PC-9 (cell line): ENCODE results near the gene COL4A2. TPM values are rescaled to one million over a fixed set of nuclear protein-coding genes. Genes with fewer than 3 reads are reported as not detected.

Experiments used
- BruUV-seq: library from RNA; stranded (reverse); fragments of 400-500 nt; replicated peaks from 2 replicates; lab custom pipeline; 2021; lab: Mats Ljungman, UMichigan
- CTCF ChIA-PET: fragments of 300-600 bp; sonication (Branson Sonifier 250); formaldehyde crosslinking; loops from one replicate; lab custom pipeline; 2022; ENCODE audit warnings: antibody characterized with exemption; lab: Charles Lee
- POLR2A ChIA-PET: fragments of 300-600 bp; sonication (Branson Sonifier 250); formaldehyde crosslinking; loops from one replicate; lab custom pipeline; 2022; ENCODE audit warnings: antibody characterized with exemption; ENCODE audit not compliant: unreplicated experiment; lab: Charles Lee
- DNase-seq, 2 experiments: peaks; one replicate each; pipeline versions ENCODE4 v3.0.0 to v3.0.0-alpha.2; 2015 to 2022; ENCODE audit warnings: mixed read lengths in 1 of 2
- H2AFZ ChIP-seq: fragments of 200-600 bp; sonication (generic); 2 replicates; pipeline ENCODE4 v1.8.1; 2017; ENCODE audit warnings: antibody characterized with exemption
- H3F3A ChIP-seq: fragments of 200-600 bp; sonication (generic); 2 replicates; pipeline ENCODE4 v1.8.1; 2017; ENCODE audit warnings: antibody characterized with exemption, mild to moderate bottlenecking, low read depth; ENCODE audit not compliant: insufficient read depth
- H3K27ac ChIP-seq: fragments of 200-600 bp; sonication (generic); 2 replicates; pipeline ENCODE4 v1.6.1; 2016; ENCODE audit warnings: mixed run types
- H3K27me3 ChIP-seq: fragments of 200-600 bp; sonication (generic); 2 replicates; pipeline ENCODE4 v1.6.1; 2016; ENCODE audit warnings: low read depth, mixed run types; ENCODE audit not compliant: insufficient read depth
- H3K36me3 ChIP-seq: fragments of 200-600 bp; sonication (generic); 2 replicates; pipeline ENCODE4 v1.6.1; 2016; ENCODE audit warnings: low read depth, mixed run types
- H3K4me1 ChIP-seq: fragments of 200-600 bp; sonication (generic); replicated peaks from 2 replicates; pipeline ENCODE4 v1.6.1; 2016; ENCODE audit warnings: mixed run types; ENCODE audit not compliant: insufficient read depth
- H3K4me2 ChIP-seq: fragments of 200-600 bp; sonication (generic); 2 replicates; pipeline ENCODE4 v1.6.1; 2017; ENCODE audit warnings: mixed run types
- H3K4me3 ChIP-seq: fragments of 200-600 bp; sonication (generic); 2 replicates; pipeline ENCODE4 v1.6.1; 2016; ENCODE audit warnings: mixed run types
- H3K79me2 ChIP-seq: fragments of 200-600 bp; sonication (generic); 2 replicates; pipeline ENCODE4 v1.6.1; 2017; ENCODE audit warnings: low read depth, mixed run types
- H3K9me2 ChIP-seq: fragments of 200-600 bp; sonication (generic); 2 replicates; pipeline ENCODE4 v1.8.1; 2017; ENCODE audit warnings: mild to moderate bottlenecking; ENCODE audit not compliant: insufficient read depth
- H3K9me3 ChIP-seq: fragments of 200-600 bp; sonication (generic); 2 replicates; pipeline ENCODE4 v1.8.1; 2016; ENCODE audit warnings: low read depth; ENCODE audit not compliant: insufficient read depth
- H4K20me1 ChIP-seq: fragments of 200-600 bp; sonication (generic); 2 replicates; pipeline ENCODE4 v1.8.1; 2017; ENCODE audit not compliant: insufficient read depth
- EZH2 ChIP-seq: fragments of 200-600 bp; sonication (generic); IDR thresholded peaks from 2 replicates; pipeline ENCODE4 v1.8.0; 2017; ENCODE audit warnings: antibody characterized with exemption, low read depth
- intact Hi-C: fragments of 100-400 bp; cut with micrococcal nuclease; formaldehyde crosslinking; loops from one replicate; pipeline ENCODE4 v1.10.0; 2022; ENCODE audit not compliant: unreplicated experiment
- total RNA-seq: library from RNA; stranded (reverse); gene quantifications from 2 replicates; pipeline ENCODE4 v1.2.3, GENCODE V29; 2021
- TF ChIP-seq, protein P1 (sequence below): fragments of 200-600 bp; sonication (generic); conservative IDR thresholded peaks from 2 replicates; pipeline ENCODE4 v1.6.1; 2017; ENCODE audit warnings: mixed run types, antibody characterized with exemption, mild to moderate bottlenecking, moderate library complexity

Gene COL4A2
- total RNA-seq, 1 experiment from 2014 or later: 1.2 TPM

DNA sequence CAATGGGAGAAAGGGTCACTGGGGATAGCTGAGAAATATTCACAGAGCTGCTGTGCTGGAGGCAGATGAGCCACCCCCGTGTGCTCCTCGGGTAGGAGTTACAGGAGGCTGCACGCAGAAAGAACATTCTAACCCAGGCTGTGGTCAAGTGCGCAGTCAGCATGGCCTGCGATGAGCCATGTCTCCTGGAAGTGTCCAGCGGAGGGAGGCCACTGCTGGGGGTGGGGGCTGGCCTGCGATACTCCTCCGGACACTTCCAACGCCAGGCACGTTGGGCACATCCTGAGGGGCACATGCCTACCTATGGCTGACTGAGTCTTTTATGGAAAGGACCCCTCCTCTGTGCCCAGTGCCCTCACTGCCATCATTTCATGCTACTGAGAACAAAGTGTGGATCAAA lies 198.5 kb downstream of the COL4A2 start:
- H3K9me3 ChIP-seq: no peaks in the 10 kb centered on the region
- TF ChIP-seq, protein P1, sequence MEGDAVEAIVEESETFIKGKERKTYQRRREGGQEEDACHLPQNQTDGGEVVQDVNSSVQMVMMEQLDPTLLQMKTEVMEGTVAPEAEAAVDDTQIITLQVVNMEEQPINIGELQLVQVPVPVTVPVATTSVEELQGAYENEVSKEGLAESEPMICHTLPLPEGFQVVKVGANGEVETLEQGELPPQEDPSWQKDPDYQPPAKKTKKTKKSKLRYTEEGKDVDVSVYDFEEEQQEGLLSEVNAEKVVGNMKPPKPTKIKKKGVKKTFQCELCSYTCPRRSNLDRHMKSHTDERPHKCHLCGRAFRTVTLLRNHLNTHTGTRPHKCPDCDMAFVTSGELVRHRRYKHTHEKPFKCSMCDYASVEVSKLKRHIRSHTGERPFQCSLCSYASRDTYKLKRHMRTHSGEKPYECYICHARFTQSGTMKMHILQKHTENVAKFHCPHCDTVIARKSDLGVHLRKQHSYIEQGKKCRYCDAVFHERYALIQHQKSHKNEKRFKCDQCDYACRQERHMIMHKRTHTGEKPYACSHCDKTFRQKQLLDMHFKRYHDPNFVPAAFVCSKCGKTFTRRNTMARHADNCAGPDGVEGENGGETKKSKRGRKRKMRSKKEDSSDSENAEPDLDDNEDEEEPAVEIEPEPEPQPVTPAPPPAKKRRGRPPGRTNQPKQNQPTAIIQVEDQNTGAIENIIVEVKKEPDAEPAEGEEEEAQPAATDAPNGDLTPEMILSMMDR: no peak
- TF ChIP-seq EZH2: no peak
- ChIA-PET POLR2A (no interaction called here), CTCF (no interaction called here)
- H2AFZ ChIP-seq: no peak overlapping the region
- intact Hi-C loops: no loop called here
- no peaks in the 10 kb centered on the region for H4K20me1 ChIP-seq
- no peak overlapping the region for H3K4me2 ChIP-seq
- H3K27me3 ChIP-seq: no peaks in the 10 kb centered on the region
- no TSS peak for BruUV-seq
- no peak overlapping the region for H3K27ac ChIP-seq
- no peaks in the 10 kb centered on the region for H3K9me2 ChIP-seq
- no peak for DNase-seq
- H3K79me2 ChIP-seq: no peaks in the 10 kb centered on the region
- H3K4me3 ChIP-seq: no peak overlapping the region
- H3K4me1 ChIP-seq: peaks cover 30% of the 10 kb centered on the region
- H3K36me3 ChIP-seq: no peaks in the 10 kb centered on the region
- H3F3A ChIP-seq: peaks cover 24% of the 10 kb centered on the region

GRCh38 chr13:110506396-110506795 lies 199.3 kb downstream of the COL4A2 start:
- no peak for DNase-seq
- peaks cover 24% of the 10 kb centered on the region for H3F3A ChIP-seq
- H3K4me2 ChIP-seq: peak overlapping the region; percentile 79
- CTCF ChIA-PET: no interaction called here
- no peak for TF ChIP-seq EZH2
- TF ChIP-seq, protein P1: no peak
- H3K4me1 ChIP-seq: peaks cover 27% of the 10 kb centered on the region
- no peaks in the 10 kb centered on the region for H3K9me3 ChIP-seq
- no peaks in the 10 kb centered on the region for H3K79me2 ChIP-seq
- H3K36me3 ChIP-seq: no peaks in the 10 kb centered on the region
- BruUV-seq: no TSS peak
- intact Hi-C loops: loop anchor here (2.0 kb wide), 1 partner anchor 52 kb away; no protein-coding TSS in a partner anchor
- H3K4me3 ChIP-seq: no peak overlapping the region
- POLR2A ChIA-PET: no interaction called here
- H3K27ac ChIP-seq: peak overlapping the region; percentile 84
- no peaks in the 10 kb centered on the region for H3K27me3 ChIP-seq
- H2AFZ ChIP-seq: no peak overlapping the region
- H3K9me2 ChIP-seq: no peaks in the 10 kb centered on the region
- H4K20me1 ChIP-seq: no peaks in the 10 kb centered on the region

- Histone ChIP-seq H3K4me3 (peak overlapping the region; percentile 36; the same call in 1 of the 2 replicates), H3K79me2 (no peaks in the 10 kb centered on the region), H3F3A (peaks cover 24% of the 10 kb centered on the region), H3K27me3 (no peaks in the 10 kb centered on the region), H3K4me2 (peak overlapping the region; percentile 79), H3K36me3 (no peaks in the 10 kb centered on the region), H3K27ac (peak overlapping the region; percentile 84), H3K9me3 (no peaks in the 10 kb centered on the region), H2AFZ (no peak overlapping the region), H3K9me2 (no peaks in the 10 kb centered on the region), H4K20me1 (no peaks in the 10 kb centered on the region), H3K4me1 (peaks cover 27% of the 10 kb centered on the region)
- intact Hi-C loops: loop anchor here (1.0 to 2.0 kb wide), 4 partner anchors 17 to 59 kb away; no protein-coding TSS in a partner anchor
- peak; percentile 77 to 93 for DNase-seq
- TF ChIP-seq EZH2: no peak
- TF ChIP-seq, protein P1: no peak
- CTCF ChIA-PET: interaction anchor here (0.6 to 1.0 kb wide), 4 partner anchors 18 to 87 kb away, joined by 3 to 6 read pairs (median 4); no protein-coding TSS in a partner anchor
- BruUV-seq: TSS peak; percentile 30
- POLR2A ChIA-PET: interaction anchor here (0.6 to 1.3 kb wide), 4 partner anchors 19 to 69 kb away, joined by 3 to 8 read pairs (median 5); no protein-coding TSS in a partner anchor
These were observed 199.9 kb downstream of the COL4A2 start for GRCh38 chr13:110506859-110507566.
